ENCODE measurements around the gene NAPG. TPM values are rescaled to one million over a fixed set of nuclear protein-coding genes. Genes with fewer than 3 reads are reported as not detected.

NAPG gene
- total RNA-seq, 1 experiment from 2014 or later: 25.8 TPM

- no peak for TF ChIP-seq FOXJ3 (CRISPR knock-in tag; IDR thresholded peaks at IDR 0.05; ENCODE audit: borderline replicate concordance)
- TF ChIP-seq CDX4 (CRISPR knock-in tag; IDR thresholded peaks at IDR 0.05; ENCODE audit: borderline replicate concordance): no peak
- no peak for TF ChIP-seq CBFB (CRISPR knock-in tag; IDR thresholded peaks at IDR 0.05; ENCODE audit: low read depth)
Measured at GRCh38 chr18:10528439-10528838, 2.6 kb downstream of the NAPG start (continued).

GRCh38 chr18:10530002-10530401 is 4.2 kb downstream of the NAPG start:
- no peak for DNase-seq (ENCODE audit: low spot score)
- Mint-ChIP-seq H3K4me3 (no peak overlapping the region), H3K36me3 (peaks cover 3% of the 10 kb centered on the region; the same call in 1 of the 2 replicates), H3K27me3 (ENCODE audit: low read depth) (no peaks in the 10 kb centered on the region), H3K27ac (peak overlapping the region; percentile 59; the same call in 1 of the 2 replicates), H3K9me3 (no peaks in the 10 kb centered on the region), H3K4me1 (peaks cover 16% of the 10 kb centered on the region)
- TF ChIP-seq CREB1 (CRISPR knock-in tag; IDR thresholded peaks at IDR 0.05) (no peak), SMAD4 (CRISPR knock-in tag; IDR thresholded peaks at IDR 0.05) (no peak), ZNF281 (CRISPR knock-in tag; IDR thresholded peaks at IDR 0.05) (no peak), ZNF138 (CRISPR knock-in tag; conservative IDR thresholded peaks at IDR 0.05) (no peak), IRF1 (CRISPR knock-in tag; IDR thresholded peaks at IDR 0.05) (no peak), ZNF317 (CRISPR knock-in tag; IDR thresholded peaks at IDR 0.05; ENCODE audit: borderline replicate concordance, low read depth) (no peak), ZSCAN18 (CRISPR knock-in tag; IDR thresholded peaks at IDR 0.05) (no peak), ZBTB43 (CRISPR knock-in tag; IDR thresholded peaks at IDR 0.05) (no peak), STAT6 (CRISPR knock-in tag; conservative IDR thresholded peaks at IDR 0.05; ENCODE audit: low read depth) (no peak), SOX15 (CRISPR knock-in tag; IDR thresholded peaks at IDR 0.05) (no peak), TEAD1 (CRISPR knock-in tag; IDR thresholded peaks at IDR 0.05) (no peak), AFF4 (CRISPR knock-in tag; IDR thresholded peaks at IDR 0.05; ENCODE audit: borderline replicate concordance) (no peak)
- ChIA-PET POLR2A (interaction anchor here (0.6 kb wide), 1 partner anchor 277 kb away, joined by 3 read pairs; no protein-coding TSS in a partner anchor), CTCF (no interaction called here)
- ATAC-seq: no peak
